ENCODE results near the gene CASK.

GRCh38 chrX:41518127-41518840, 405.1 kb downstream of the CASK start:
- TF ChIP-seq CTCF (IDR thresholded peaks at IDR 0.05): no peak
- no peak for TF ChIP-seq POLR2A (IDR thresholded peaks at IDR 0.05)

All from thyroid gland (tissue), 4 donors.